ENCODE data around the gene OLR1. TPM values are rescaled to one million over a fixed set of nuclear protein-coding genes. Genes with fewer than 3 reads are reported as not detected.

Gene OLR1
- total RNA-seq, 2 donors from 2014 or later: 0.66 to 5.7 TPM

GRCh38 chr12:10163084-10163483 is 8.8 kb downstream of the OLR1 start:
- ATAC-seq (no peak), DNase-seq (no peak)
- no peaks in the 10 kb centered on the region for H3K36me3 ChIP-seq (replicated peaks in 1 of 2; ENCODE audit: insufficient read depth in 1 of 2, low read depth in 2 of 2)
- no peaks in the 10 kb centered on the region for H3K9me3 ChIP-seq
- 53 to 77% methylated on average over 3 of the region's 3 CpGs for WGBS, 2 donors
- no peak overlapping the region for H3K27ac ChIP-seq
- intact Hi-C loops (cut with DNase I): no loop called here
- H3K27me3 ChIP-seq: peaks cover 0 to 3% of the 10 kb centered on the region in 2 donors
- no peaks in the 10 kb centered on the region for H3K4me1 ChIP-seq
- TF ChIP-seq POLR2A (IDR thresholded peaks at IDR 0.05): no peak
- TF ChIP-seq CTCF (IDR thresholded peaks at IDR 0.05): no peak
- no peak overlapping the region for H3K4me3 ChIP-seq

GRCh38 chr12:10160617-10161385 is 11.1 kb downstream of the OLR1 start:
- DNase-seq: peak in 1 of 4 donors; percentile 32
- no peaks in the 10 kb centered on the region for H3K9me3 ChIP-seq
- no peak overlapping the region for H3K4me3 ChIP-seq
- no peaks in the 10 kb centered on the region for H3K4me1 ChIP-seq
- H3K36me3 ChIP-seq (replicated peaks in 1 of 2; ENCODE audit: insufficient read depth in 1 of 2, low read depth in 2 of 2): no peaks in the 10 kb centered on the region
- intact Hi-C loops (cut with DNase I): no loop called here
- peak overlapping the region in 1 of 4 donors; percentile 3 for H3K27ac ChIP-seq
- WGBS, 2 donors: 43 to 45% methylated on average over 7 of the region's 7 CpGs
- TF ChIP-seq CTCF (IDR thresholded peaks at IDR 0.05) (no peak), POLR2A (IDR thresholded peaks at IDR 0.05) (no peak)
- peaks cover 0 to 3% of the 10 kb centered on the region in 2 donors for H3K27me3 ChIP-seq
- ATAC-seq: no peak

GRCh38 chr12:10159280-10159679 is 12.7 kb downstream of the OLR1 start:
- 29 to 60% methylated on average over 3 of the region's 3 CpGs for WGBS, 2 donors
- no peak overlapping the region for H3K4me3 ChIP-seq
- no peak for DNase-seq
- H3K27me3 ChIP-seq: peaks cover 0 to 3% of the 10 kb centered on the region in 2 donors
- TF ChIP-seq CTCF (IDR thresholded peaks at IDR 0.05) (no peak), POLR2A (IDR thresholded peaks at IDR 0.05) (no peak)
- no peaks in the 10 kb centered on the region for H3K9me3 ChIP-seq
- intact Hi-C loops (cut with DNase I): no loop called here
- H3K4me1 ChIP-seq: no peaks in the 10 kb centered on the region
- H3K27ac ChIP-seq: no peak overlapping the region
- H3K36me3 ChIP-seq (replicated peaks in 1 of 2; ENCODE audit: insufficient read depth in 1 of 2, low read depth in 2 of 2): no peaks in the 10 kb centered on the region
- ATAC-seq: no peak

GRCh38 chr12:10158406-10158805 is 13.5 kb downstream of the OLR1 start:
- 68 to 76% methylated on average over 2 of the region's 2 CpGs for WGBS, 2 donors
- no peak for ATAC-seq
- Histone ChIP-seq H3K9me3 (no peaks in the 10 kb centered on the region), H3K4me1 (peaks cover 7% of the 10 kb centered on the region), H3K4me3 (no peak overlapping the region), H3K36me3 (replicated peaks in 1 of 2; ENCODE audit: insufficient read depth in 1 of 2, low read depth in 2 of 2) (no peaks in the 10 kb centered on the region), H3K27ac (no peak overlapping the region), H3K27me3 (peaks cover 0 to 3% of the 10 kb centered on the region in 2 donors)
- TF ChIP-seq POLR2A (IDR thresholded peaks at IDR 0.05) (no peak), CTCF (IDR thresholded peaks at IDR 0.05) (no peak)
- no peak for DNase-seq
- intact Hi-C loops (cut with DNase I): no loop called here

- intact Hi-C loops (cut with DNase I): no loop called here
- ATAC-seq (no peak), DNase-seq (no peak)
- no peak for TF ChIP-seq CTCF (IDR thresholded peaks at IDR 0.05)
- no peak for TF ChIP-seq POLR2A (IDR thresholded peaks at IDR 0.05)
- Histone ChIP-seq H3K4me1 (peaks cover 7% of the 10 kb centered on the region), H3K4me3 (no peak overlapping the region), H3K9me3 (no peaks in the 10 kb centered on the region), H3K27ac (no peak overlapping the region), H3K27me3 (peaks cover 0 to 3% of the 10 kb centered on the region in 2 donors), H3K36me3 (replicated peaks in 1 of 2; ENCODE audit: insufficient read depth in 1 of 2, low read depth in 2 of 2) (no peaks in the 10 kb centered on the region)
- 55 to 58% methylated on average over 3 of the region's 3 CpGs for WGBS, 2 donors
These were observed 16.0 kb downstream of the OLR1 start for GRCh38 chr12:10155966-10156365.
